Endothelial cell of umbilical vein (primary cell): ENCODE data around the gene GPS1. TPM values are rescaled to one million over a fixed set of nuclear protein-coding genes. Genes with fewer than 3 reads are reported as not detected.

ENCODE experiments used
- BruUV-seq: library from RNA; stranded (reverse); fragments of 400-500 nt; replicated peaks from 2 replicates; lab custom pipeline; 2021; lab: Mats Ljungman, UMichigan
- CTCF ChIA-PET: fragments of 300-600, 350-600 bp; sonication (Branson Sonifier 250); formaldehyde crosslinking; loops from one replicate; lab custom pipeline; 2021; ENCODE audit warnings: antibody characterized with exemption, inconsistent platforms; lab: Charles Lee
- POLR2A ChIA-PET: fragments of 300-600, 350-600 bp; sonication (Branson Sonifier 250); formaldehyde crosslinking; loops from one replicate; lab custom pipeline; 2021; ENCODE audit warnings: antibody characterized with exemption, inconsistent platforms; lab: Charles Lee
- DNase-seq: peaks from one replicate; pipeline ENCODE4 v3.0.0-alpha.2; 2011; ENCODE audit warnings: low read depth, low spot score
- FAIRE-seq: peaks from 2 replicates; lab custom pipeline; 2011; peaks lifted over from hg19 to GRCh38; lab: Jason Lieb, UNC
- H2AFZ ChIP-seq: 2 replicates; pipeline ENCODE4 v1.6.0; 2012; ENCODE audit warnings: low read depth, low read length, control low read depth, inconsistent platforms
- H3K27ac ChIP-seq: 2 replicates; pipeline ENCODE4 v1.5.1; 2011; ENCODE audit warnings: low read depth, mild to moderate bottlenecking, control low read depth, low read length, moderate library complexity; ENCODE audit not compliant: insufficient read depth
- H3K27me3 ChIP-seq, 2 experiments: 2 replicates each; pipeline versions ENCODE4 v1.6.0 to v1.6.1; 2011; ENCODE audit warnings: low read length in 2 of 2, mixed read lengths in 1 of 2; ENCODE audit not compliant: control insufficient read depth in 2 of 2, insufficient read depth in 2 of 2
- H3K36me3 ChIP-seq, 2 experiments: 2 replicates in 1 of 2; 3 replicates in 1 of 2; pipeline ENCODE4 v1.5.1; 2011; ENCODE audit warnings: low read length in 2 of 2, mild to moderate bottlenecking in 1 of 2, moderate library complexity in 1 of 2; ENCODE audit not compliant: control insufficient read depth in 2 of 2, insufficient read depth in 2 of 2; ENCODE audit errors: extremely low read depth in 1 of 2
- H3K4me1 ChIP-seq: 3 replicates; pipeline ENCODE4 v1.5.1; 2011; ENCODE audit warnings: mild to moderate bottlenecking, low read length; ENCODE audit not compliant: control insufficient read depth, insufficient read depth; ENCODE audit errors: extremely low read depth
- H3K4me2 ChIP-seq: 2 replicates; pipeline ENCODE4 v1.6.1; 2011; ENCODE audit warnings: low read length, control low read depth, mixed read lengths; ENCODE audit not compliant: insufficient read depth
- H3K4me3 ChIP-seq, 3 experiments: fragments of 200-600 bp in 1 of 3; sonication (generic), shearing (Covaris generic) in 1 of 3; replicated peaks in 1 of 3; 2 replicates each; pipeline ENCODE4 v1.5.1; 2011 to 2016; ENCODE audit warnings: control low read depth in 3 of 3, low read length in 3 of 3, mild to moderate bottlenecking in 2 of 3, inconsistent platforms in 1 of 3, low read depth in 1 of 3, moderate library complexity in 1 of 3; ENCODE audit not compliant: insufficient read depth in 1 of 3
- H3K79me2 ChIP-seq: 2 replicates; pipeline ENCODE4 v1.6.0; 2012; ENCODE audit warnings: low read length, inconsistent platforms; ENCODE audit not compliant: control insufficient read depth, insufficient read depth
- H3K9ac ChIP-seq: replicated peaks from 2 replicates; pipeline ENCODE3; 2011; ENCODE audit warnings: low read length, control low read depth; ENCODE audit not compliant: insufficient read depth; ENCODE audit errors: extremely low read depth
- H3K9me1 ChIP-seq: replicated peaks from 3 replicates; pipeline ENCODE4 v1.6.0; 2011; ENCODE audit warnings: mild to moderate bottlenecking, low read length; ENCODE audit not compliant: control insufficient read depth, insufficient read depth; ENCODE audit errors: extremely low read depth
- H3K9me3 ChIP-seq: replicated peaks from 2 replicates; pipeline ENCODE4 v1.5.1; 2012; ENCODE audit warnings: low read length, inconsistent platforms; ENCODE audit not compliant: control insufficient read depth, insufficient read depth
- H4K20me1 ChIP-seq: replicated peaks from 2 replicates; pipeline ENCODE3; 2011; ENCODE audit warnings: mild to moderate bottlenecking, low read length; ENCODE audit not compliant: control insufficient read depth, insufficient read depth; ENCODE audit errors: extremely low read depth
- EZH2 ChIP-seq: IDR thresholded peaks from 2 replicates; pipeline ENCODE4 v1.6.1; 2012; ENCODE audit warnings: borderline replicate concordance, low read depth, mild to moderate bottlenecking, moderate library complexity, low read length, inconsistent platforms; ENCODE audit not compliant: severe bottlenecking
- FOS ChIP-seq: IDR thresholded peaks from 2 replicates; pipeline ENCODE4 v1.6.1; 2011; ENCODE audit warnings: mild to moderate bottlenecking, low read length, moderate library complexity, borderline replicate concordance; ENCODE audit not compliant: insufficient read depth
- GATA2 ChIP-seq: IDR thresholded peaks from 2 replicates; pipeline ENCODE4 v1.7.0; 2011; ENCODE audit warnings: low read depth, mild to moderate bottlenecking, moderate library complexity, mixed read lengths, low read length; ENCODE audit not compliant: insufficient read length, insufficient read depth
- JUN ChIP-seq: IDR thresholded peaks from 2 replicates; pipeline ENCODE4 v1.6.1; 2011; ENCODE audit warnings: borderline replicate concordance, low read depth; ENCODE audit not compliant: insufficient read length, insufficient read depth
- MYC ChIP-seq: IDR thresholded peaks from one replicate; pipeline ENCODE4 v1.6.1; 2011; ENCODE audit warnings: mild to moderate bottlenecking, low read depth, low read length
- POLR2A ChIP-seq: IDR thresholded peaks from 2 replicates; pipeline ENCODE4 v1.6.1; 2012; ENCODE audit warnings: low read depth, mild to moderate bottlenecking, control low read depth, low read length
- POLR2AphosphoS5 ChIP-seq: IDR thresholded peaks from 2 replicates; pipeline ENCODE4 v1.6.1; 2012; ENCODE audit warnings: low read depth, mild to moderate bottlenecking, control low read depth, low read length, moderate library complexity; ENCODE audit not compliant: insufficient read depth
- dilution Hi-C: fragments of 300-500 bp; cut with MboI; formaldehyde crosslinking; loops from one replicate; pipeline ENCODE4 v1.15.0; 2019; ENCODE audit warnings: low sequenced_read_pairs; ENCODE audit not compliant: extremely low pct_ligation_motif_present
- intact Hi-C: fragments of 100-400 bp; cut with micrococcal nuclease; formaldehyde crosslinking; loops from one replicate; pipeline ENCODE4 v1.10.0; 2022
- polyA plus RNA-seq, 4 experiments: library from polyadenylated mRNA; depleted of rRNA in 3 of 4; stranded (reverse) in 3 of 4; unstranded in 1 of 4; fragments of >200 nt; gene quantifications; 2 replicates each; pipeline versions ENCODE4 v1.2.1 to v1.2.3, GENCODE V29; 2011 to 2012; ENCODE audit warnings: missing spikeins in 1 of 4
- total RNA-seq: library from RNA; stranded (reverse); gene quantifications from 2 replicates; pipeline ENCODE4 v1.2.3, GENCODE V29; 2021
- TF ChIP-seq, protein P1 (sequence below), 2 donors: IDR thresholded peaks; 1 replicate in 1 of 2; 2 replicates in 1 of 2; pipeline ENCODE4 v1.5.1; 2011; ENCODE audit warnings: low read length in 2 of 2, mild to moderate bottlenecking in 2 of 2, moderate library complexity in 2 of 2, control low read depth in 1 of 2, inconsistent platforms in 1 of 2, low read depth in 1 of 2; ENCODE audit not compliant: insufficient read depth in 1 of 2; ENCODE audit errors: extremely low read depth in 1 of 2
- TF ChIP-seq, protein P2 (sequence below): IDR thresholded peaks from 2 replicates; pipeline ENCODE4 v1.6.1; 2011; ENCODE audit not compliant: insufficient read depth, insufficient read length

GPS1 gene
- total and polyA plus RNA-seq, 2 donors (not counting 3 experiments of a cell fraction or from before 2014, with no cell fraction given) = 116 to 178 TPM

DNA sequence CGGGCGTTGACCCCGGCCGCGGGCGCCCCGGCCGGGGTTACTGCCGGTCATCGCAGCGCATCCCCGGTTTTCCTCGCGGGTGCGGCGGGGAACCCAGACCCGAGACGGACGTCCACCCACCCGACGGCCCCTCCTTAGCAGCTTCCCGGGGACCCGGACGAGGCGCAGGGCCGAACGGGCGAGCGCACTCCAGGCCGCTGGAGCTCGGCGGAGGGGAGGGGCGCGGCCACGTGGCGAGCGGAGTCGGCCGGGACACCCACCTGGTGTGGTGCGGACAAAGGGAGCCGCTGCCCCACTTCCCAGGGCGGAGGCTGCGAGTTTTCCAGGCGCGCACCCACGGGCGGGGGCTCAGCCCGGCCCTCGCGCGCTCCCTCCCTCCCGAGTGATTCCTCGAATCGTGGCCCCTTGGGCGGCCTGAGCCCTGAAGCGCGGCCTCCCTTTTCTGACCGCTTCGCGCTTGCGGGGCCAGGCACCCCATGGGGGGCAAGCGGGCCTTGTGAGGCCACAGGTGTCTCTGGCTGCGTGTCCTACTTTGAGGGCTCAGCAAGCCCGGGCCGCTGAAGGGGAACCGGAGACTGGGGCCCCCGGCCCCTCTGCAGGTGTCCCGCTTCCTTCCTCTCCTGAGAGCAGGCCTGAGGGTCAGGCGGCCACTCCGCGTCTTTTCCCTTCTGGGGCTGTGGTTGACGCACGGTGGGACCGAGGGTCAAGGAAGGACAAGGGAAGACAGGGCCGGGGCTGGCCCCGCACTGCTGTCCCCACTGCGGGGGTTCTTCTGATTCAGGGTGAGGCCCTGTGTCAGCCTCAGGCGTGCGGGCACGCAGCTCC is 47.5 kb downstream of the GPS1 start:
- BruUV-seq = TSS peak; percentile 64
- Histone ChIP-seq H3K9me3 (no peaks in the 10 kb centered on the region), H4K20me1 (no peaks in the 10 kb centered on the region), H3K9ac (peak overlapping the region; percentile 65), H3K4me3 (peak overlapping the region in 2 of 3 experiments; percentile 35 to 61), H3K27me3 (no peaks in the 10 kb centered on the region), H2AFZ (peak overlapping the region; percentile 75), H3K4me1 (peaks cover 20% of the 10 kb centered on the region), H3K4me2 (peak overlapping the region; percentile 61), H3K27ac (peak overlapping the region; percentile 76), H3K36me3 (peaks cover 7 to 8% of the 10 kb centered on the region in 2 experiments), H3K9me1 (no peaks in the 10 kb centered on the region), H3K79me2 (peaks cover 36% of the 10 kb centered on the region)
- dilution Hi-C loops (no loop called here), intact Hi-C loops (loop anchor here (2.0 to 5.0 kb wide), 5 partner anchors 56 to 128 kb away; partner anchors contain the start of genes ASPSCR1, CENPX, LRRC45 and RAC3)
- POLR2A ChIA-PET = interaction anchor here (0.6 to 2.2 kb wide), 4 partner anchors 8 to 34 kb away, joined by 3 to 10 read pairs (median 6); partner anchors contain the start of gene DUS1L
- TF ChIP-seq FOS (no peak), POLR2AphosphoS5 (no peak), POLR2A (peak; percentile 18), MYC (peak; percentile 81), EZH2 (no peak), GATA2 (no peak), JUN (no peak)
- TF ChIP-seq, protein P1, sequence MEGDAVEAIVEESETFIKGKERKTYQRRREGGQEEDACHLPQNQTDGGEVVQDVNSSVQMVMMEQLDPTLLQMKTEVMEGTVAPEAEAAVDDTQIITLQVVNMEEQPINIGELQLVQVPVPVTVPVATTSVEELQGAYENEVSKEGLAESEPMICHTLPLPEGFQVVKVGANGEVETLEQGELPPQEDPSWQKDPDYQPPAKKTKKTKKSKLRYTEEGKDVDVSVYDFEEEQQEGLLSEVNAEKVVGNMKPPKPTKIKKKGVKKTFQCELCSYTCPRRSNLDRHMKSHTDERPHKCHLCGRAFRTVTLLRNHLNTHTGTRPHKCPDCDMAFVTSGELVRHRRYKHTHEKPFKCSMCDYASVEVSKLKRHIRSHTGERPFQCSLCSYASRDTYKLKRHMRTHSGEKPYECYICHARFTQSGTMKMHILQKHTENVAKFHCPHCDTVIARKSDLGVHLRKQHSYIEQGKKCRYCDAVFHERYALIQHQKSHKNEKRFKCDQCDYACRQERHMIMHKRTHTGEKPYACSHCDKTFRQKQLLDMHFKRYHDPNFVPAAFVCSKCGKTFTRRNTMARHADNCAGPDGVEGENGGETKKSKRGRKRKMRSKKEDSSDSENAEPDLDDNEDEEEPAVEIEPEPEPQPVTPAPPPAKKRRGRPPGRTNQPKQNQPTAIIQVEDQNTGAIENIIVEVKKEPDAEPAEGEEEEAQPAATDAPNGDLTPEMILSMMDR (IDR thresholded peaks at IDR 0.05; ENCODE audit: extremely low read depth in 1 of 2, insufficient read depth in 1 of 2, low read depth in 1 of 2, low read length in 2 of 2) = no peak
- TF ChIP-seq, protein P2, sequence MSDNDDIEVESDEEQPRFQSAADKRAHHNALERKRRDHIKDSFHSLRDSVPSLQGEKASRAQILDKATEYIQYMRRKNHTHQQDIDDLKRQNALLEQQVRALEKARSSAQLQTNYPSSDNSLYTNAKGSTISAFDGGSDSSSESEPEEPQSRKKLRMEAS = peak; percentile 60
- CTCF ChIA-PET = interaction anchor here (1.3 to 1.8 kb wide), 3 partner anchors 13 to 68 kb away, joined by 4 to 15 read pairs (median 6); partner anchors contain the start of genes DCXR and RAC3
- FAIRE-seq (no peak), DNase-seq (no peak)
